ENCODE results near the gene TBX2.

- TF ChIP-seq CTCF (IDR thresholded peaks at IDR 0.05) (no peak), POLR2A (IDR thresholded peaks at IDR 0.05) (no peak), EP300 (IDR thresholded peaks at IDR 0.05) (no peak), POLR2AphosphoS5 (IDR thresholded peaks at IDR 0.05) (no peak)
These were observed 44.4 kb downstream of the TBX2 start for GRCh38 chr17:61444075-61444474.
